Measurements from ENCODE around the gene ACOT12.

DNA sequence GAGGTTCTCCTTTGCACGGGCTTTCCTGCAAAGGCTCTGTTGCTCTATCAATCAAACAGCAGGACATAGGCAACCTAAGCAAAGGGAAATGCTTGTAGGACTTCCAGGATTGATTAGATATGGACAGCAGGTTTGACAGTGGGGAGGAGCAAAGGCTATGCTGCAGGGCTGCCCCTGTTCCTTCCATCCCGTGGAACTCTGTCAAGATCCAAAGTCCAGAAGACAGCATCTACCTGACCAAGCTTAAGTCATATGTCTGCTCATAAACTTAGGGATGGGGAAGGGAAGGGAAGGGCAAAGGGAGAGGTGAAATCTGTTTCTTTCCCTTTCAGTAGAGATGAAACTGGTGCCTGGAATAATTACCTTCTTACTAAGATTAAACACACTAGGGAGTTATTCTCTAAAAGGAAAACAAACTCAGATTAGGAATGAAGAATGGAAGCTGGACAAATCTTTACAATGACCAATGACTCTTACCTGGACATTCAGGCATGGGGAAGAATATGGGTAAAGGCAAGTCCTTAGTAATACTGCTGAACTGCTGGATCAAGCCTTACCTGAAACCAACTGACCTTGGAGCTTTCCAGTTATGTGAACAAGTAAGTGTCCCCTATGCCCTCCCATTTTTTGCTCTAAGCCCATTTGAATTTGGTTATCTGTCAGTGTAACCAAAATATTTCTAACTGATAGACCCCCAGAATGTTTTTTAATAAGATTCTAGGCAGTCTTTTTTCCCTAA, 8.4 kb upstream of the ACOT12 start:
- TF ChIP-seq, protein P1, sequence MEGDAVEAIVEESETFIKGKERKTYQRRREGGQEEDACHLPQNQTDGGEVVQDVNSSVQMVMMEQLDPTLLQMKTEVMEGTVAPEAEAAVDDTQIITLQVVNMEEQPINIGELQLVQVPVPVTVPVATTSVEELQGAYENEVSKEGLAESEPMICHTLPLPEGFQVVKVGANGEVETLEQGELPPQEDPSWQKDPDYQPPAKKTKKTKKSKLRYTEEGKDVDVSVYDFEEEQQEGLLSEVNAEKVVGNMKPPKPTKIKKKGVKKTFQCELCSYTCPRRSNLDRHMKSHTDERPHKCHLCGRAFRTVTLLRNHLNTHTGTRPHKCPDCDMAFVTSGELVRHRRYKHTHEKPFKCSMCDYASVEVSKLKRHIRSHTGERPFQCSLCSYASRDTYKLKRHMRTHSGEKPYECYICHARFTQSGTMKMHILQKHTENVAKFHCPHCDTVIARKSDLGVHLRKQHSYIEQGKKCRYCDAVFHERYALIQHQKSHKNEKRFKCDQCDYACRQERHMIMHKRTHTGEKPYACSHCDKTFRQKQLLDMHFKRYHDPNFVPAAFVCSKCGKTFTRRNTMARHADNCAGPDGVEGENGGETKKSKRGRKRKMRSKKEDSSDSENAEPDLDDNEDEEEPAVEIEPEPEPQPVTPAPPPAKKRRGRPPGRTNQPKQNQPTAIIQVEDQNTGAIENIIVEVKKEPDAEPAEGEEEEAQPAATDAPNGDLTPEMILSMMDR (IDR thresholded peaks at IDR 0.05): no peak
- TF ChIP-seq POLR2A (IDR thresholded peaks at IDR 0.05; ENCODE audit: low read length): no peak
- TF ChIP-seq RAD21 (conservative IDR thresholded peaks at IDR 0.05 in 1 of 2, IDR thresholded peaks at IDR 0.05 in 1 of 2): no peak
- TF ChIP-seq REST (IDR thresholded peaks at IDR 0.05): no peak
- TF ChIP-seq RCOR1 (IDR thresholded peaks at IDR 0.05; ENCODE audit: low read depth, low read length): no peak
- no peak for TF ChIP-seq USF2 (IDR thresholded peaks at IDR 0.05)
- no peak for TF ChIP-seq MAX (IDR thresholded peaks at IDR 0.05)
- no peak for TF ChIP-seq CEBPB (IDR thresholded peaks at IDR 0.05)
- no peak for TF ChIP-seq RFX5 (IDR thresholded peaks at IDR 0.05)
- TF ChIP-seq RNF2 (IDR thresholded peaks at IDR 0.05; ENCODE audit: borderline replicate concordance, low read depth): no peak
- no peak for TF ChIP-seq PHF8 (IDR thresholded peaks at IDR 0.05; ENCODE audit: borderline replicate concordance, low read depth)
- TF ChIP-seq, protein P2, sequence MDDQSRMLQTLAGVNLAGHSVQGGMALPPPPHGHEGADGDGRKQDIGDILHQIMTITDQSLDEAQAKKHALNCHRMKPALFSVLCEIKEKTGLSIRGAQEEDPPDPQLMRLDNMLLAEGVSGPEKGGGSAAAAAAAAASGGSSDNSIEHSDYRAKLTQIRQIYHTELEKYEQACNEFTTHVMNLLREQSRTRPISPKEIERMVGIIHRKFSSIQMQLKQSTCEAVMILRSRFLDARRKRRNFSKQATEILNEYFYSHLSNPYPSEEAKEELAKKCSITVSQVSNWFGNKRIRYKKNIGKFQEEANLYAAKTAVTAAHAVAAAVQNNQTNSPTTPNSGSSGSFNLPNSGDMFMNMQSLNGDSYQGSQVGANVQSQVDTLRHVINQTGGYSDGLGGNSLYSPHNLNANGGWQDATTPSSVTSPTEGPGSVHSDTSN (IDR thresholded peaks at IDR 0.05): no peak
